Liver (tissue), 9 donors: ENCODE data around the gene COL24A1. TPM values are rescaled to one million over a fixed set of nuclear protein-coding genes. Genes with fewer than 3 reads are reported as not detected.

Experiments
- DNase-seq: peaks from one replicate; pipeline ENCODE4 v3.0.0-alpha.2; 2017; ENCODE audit warnings: low spot score
- H3K27ac ChIP-seq, 2 donors: one replicate each; pipeline ENCODE4 v1.7.0; 2013; ENCODE audit warnings: inconsistent platforms in 2 of 2, low read length in 2 of 2, control low read depth in 1 of 2, low read depth in 1 of 2, mild to moderate bottlenecking in 1 of 2
- H3K27me3 ChIP-seq, 4 donors: one replicate each; pipeline versions ENCODE4 v1.6.1 to v1.7.0; 2013; ENCODE audit warnings: low read length in 3 of 4, inconsistent platforms in 1 of 4, mild to moderate bottlenecking in 1 of 4, moderate library complexity in 1 of 4; ENCODE audit not compliant: control insufficient read depth in 4 of 4, insufficient read depth in 4 of 4
- H3K36me3 ChIP-seq, 4 donors: one replicate each; pipeline versions ENCODE4 v1.6.1 to v1.7.0; 2013; ENCODE audit warnings: low read length in 3 of 4, mild to moderate bottlenecking in 3 of 4, low read depth in 1 of 4, moderate library complexity in 1 of 4; ENCODE audit not compliant: control insufficient read depth in 4 of 4, insufficient read depth in 3 of 4
- H3K4me1 ChIP-seq, 4 donors: one replicate each; pipeline versions ENCODE4 v1.6.1 to v1.7.0; 2013; ENCODE audit warnings: low read length in 3 of 4, mild to moderate bottlenecking in 3 of 4, moderate library complexity in 1 of 4; ENCODE audit not compliant: control insufficient read depth in 4 of 4, insufficient read depth in 4 of 4
- H3K4me3 ChIP-seq, 3 donors: one replicate each; pipeline versions ENCODE4 v1.6.1 to v1.7.0; 2013; ENCODE audit warnings: low read length in 3 of 3, control low read depth in 1 of 3, low read depth in 1 of 3, mild to moderate bottlenecking in 1 of 3
- H3K9ac ChIP-seq, 2 donors: one replicate each; pipeline ENCODE4 v1.7.0; 2013; ENCODE audit warnings: low read length in 2 of 2, mild to moderate bottlenecking in 2 of 2, moderate library complexity in 2 of 2, control low read depth in 1 of 2, low read depth in 1 of 2
- H3K9me3 ChIP-seq, 4 donors: one replicate each; pipeline versions ENCODE4 v1.6.1 to v1.7.0; 2013; ENCODE audit warnings: low read length in 3 of 4; ENCODE audit not compliant: control insufficient read depth in 4 of 4
- ATF3 ChIP-seq: IDR thresholded peaks from 2 replicates; pipeline ENCODE4 v1.6.1; 2016; ENCODE audit warnings: antibody characterized with exemption
- EGR1 ChIP-seq, 2 donors: IDR thresholded peaks; 2 replicates each; pipeline ENCODE4 v1.6.1; 2016 to 2018; ENCODE audit warnings: antibody characterized with exemption in 2 of 2, low read depth in 2 of 2
- FOXA1 ChIP-seq: IDR thresholded peaks from 2 replicates; pipeline ENCODE4 v1.6.1; 2016; ENCODE audit warnings: antibody characterized with exemption
- FOXA2 ChIP-seq: IDR thresholded peaks from 2 replicates; pipeline ENCODE4 v1.6.1; 2016; ENCODE audit warnings: antibody characterized with exemption
- HNF4A ChIP-seq, 2 donors: conservative IDR thresholded peaks; 2 replicates each; pipeline ENCODE4 v1.6.1; 2016; ENCODE audit warnings: antibody characterized with exemption in 2 of 2, mild to moderate bottlenecking in 2 of 2
- HNF4G ChIP-seq: IDR thresholded peaks from 2 replicates; pipeline ENCODE4 v1.6.1; 2016; ENCODE audit warnings: antibody characterized with exemption
- JUND ChIP-seq, 2 donors: IDR thresholded peaks; 2 replicates each; pipeline ENCODE4 v1.6.1; 2016; ENCODE audit warnings: antibody characterized with exemption in 2 of 2
- NR2F2 ChIP-seq: IDR thresholded peaks from 2 replicates; pipeline ENCODE4 v1.6.1; 2016; ENCODE audit warnings: antibody characterized with exemption
- RAD21 ChIP-seq, 2 donors: IDR thresholded peaks; 2 replicates each; pipeline ENCODE4 v1.6.1; 2016; ENCODE audit warnings: antibody characterized with exemption in 2 of 2, mild to moderate bottlenecking in 2 of 2
- REST ChIP-seq: IDR thresholded peaks from 2 replicates; pipeline ENCODE4 v1.6.1; 2016; ENCODE audit warnings: antibody characterized with exemption, mild to moderate bottlenecking
- RXRA ChIP-seq, 2 donors: IDR thresholded peaks; 2 replicates each; pipeline ENCODE4 v1.6.1; 2017 to 2018; ENCODE audit warnings: antibody characterized with exemption in 2 of 2, mild to moderate bottlenecking in 1 of 2
- SP1 ChIP-seq: IDR thresholded peaks from 2 replicates; pipeline ENCODE4 v1.6.1; 2018; ENCODE audit warnings: antibody characterized with exemption, mild to moderate bottlenecking
- TAF1 ChIP-seq: conservative IDR thresholded peaks from 2 replicates; pipeline ENCODE4 v1.6.1; 2016; ENCODE audit warnings: antibody characterized with exemption, mild to moderate bottlenecking
- YY1 ChIP-seq: IDR thresholded peaks from 2 replicates; pipeline ENCODE4 v1.6.1; 2016; ENCODE audit warnings: antibody characterized with exemption, mild to moderate bottlenecking
- WGBS: extraction: QIAGEN DNeasy Blood & Tissue Kit; methylation state at CpG from one replicate; pipeline ENCODE4 v1.1.7; 2013; 5-methylcytosine and 5-hydroxymethylcytosine counted together
- polyA plus RNA-seq, 2 donors: library from polyadenylated mRNA; stranded (reverse) in 1 of 2; unstranded in 1 of 2; fragments of 200-250 nt in 1 of 2; fragments of >200 nt in 1 of 2; fragmentation: Nextera tagmentation in 1 of 2; extraction: Ambion mirVana in 1 of 2; gene quantifications; one replicate each; pipeline versions ENCODE4 v1.2.1 to v1.2.3, GENCODE V29; 2013 to 2015
- total RNA-seq, 2 donors: library from RNA; depleted of rRNA; stranded (reverse); fragments of >200 nt; gene quantifications; one replicate each; pipeline ENCODE4 v1.2.3, GENCODE V29; 2014
- TF ChIP-seq, protein P1 (sequence below): IDR thresholded peaks from 2 replicates; pipeline ENCODE4 v1.6.1; 2016; ENCODE audit warnings: antibody characterized with exemption
- TF ChIP-seq, protein P2 (sequence below): fragments of 150-350 bp; IDR thresholded peaks from 2 replicates; pipeline ENCODE4 v1.5.1; 2017; ENCODE audit warnings: improper control_type of control experiment, low read depth, low read length; ENCODE audit not compliant: missing input control
- TF ChIP-seq, protein P3 (sequence below): IDR thresholded peaks from 2 replicates; pipeline ENCODE4 v1.6.1; 2016; ENCODE audit warnings: antibody characterized with exemption
- donor health status: healthy.
- donor health status: healthy.
- donor health status: healthy.
- donor health status: healthy.
- donor health status: healthy.

The COL24A1 gene
- total and polyA plus RNA-seq, 4 donors: under 0.01 to 0.28 (median 0.01) TPM; not detected in 1

- H3K4me1 ChIP-seq: no peaks in the 10 kb centered on the region
- H3K36me3 ChIP-seq: no peaks in the 10 kb centered on the region
- no peak overlapping the region for H3K27ac ChIP-seq
- no peak overlapping the region for H3K9ac ChIP-seq
- H3K4me3 ChIP-seq: no peak overlapping the region
- DNase-seq: no peak
- 71% methylated on average over 4 of the region's 4 CpGs for WGBS
- H3K27me3 ChIP-seq: no peaks in the 10 kb centered on the region
- TF ChIP-seq, protein P1, sequence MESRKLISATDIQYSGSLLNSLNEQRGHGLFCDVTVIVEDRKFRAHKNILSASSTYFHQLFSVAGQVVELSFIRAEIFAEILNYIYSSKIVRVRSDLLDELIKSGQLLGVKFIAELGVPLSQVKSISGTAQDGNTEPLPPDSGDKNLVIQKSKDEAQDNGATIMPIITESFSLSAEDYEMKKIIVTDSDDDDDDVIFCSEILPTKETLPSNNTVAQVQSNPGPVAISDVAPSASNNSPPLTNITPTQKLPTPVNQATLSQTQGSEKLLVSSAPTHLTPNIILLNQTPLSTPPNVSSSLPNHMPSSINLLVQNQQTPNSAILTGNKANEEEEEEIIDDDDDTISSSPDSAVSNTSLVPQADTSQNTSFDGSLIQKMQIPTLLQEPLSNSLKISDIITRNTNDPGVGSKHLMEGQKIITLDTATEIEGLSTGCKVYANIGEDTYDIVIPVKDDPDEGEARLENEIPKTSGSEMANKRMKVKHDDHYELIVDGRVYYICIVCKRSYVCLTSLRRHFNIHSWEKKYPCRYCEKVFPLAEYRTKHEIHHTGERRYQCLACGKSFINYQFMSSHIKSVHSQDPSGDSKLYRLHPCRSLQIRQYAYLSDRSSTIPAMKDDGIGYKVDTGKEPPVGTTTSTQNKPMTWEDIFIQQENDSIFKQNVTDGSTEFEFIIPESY: no peak
- TF ChIP-seq RAD21 (IDR thresholded peaks at IDR 0.05) (no peak), SP1 (no peak), TAF1 (no peak), ATF3 (no peak), FOXA1 (no peak), RXRA (IDR thresholded peaks at IDR 0.05) (no peak), REST (no peak), EGR1 (IDR thresholded peaks at IDR 0.05; ENCODE audit: low read depth in 2 of 2) (no peak), YY1 (no peak), NR2F2 (no peak), HNF4G (no peak), HNF4A (conservative IDR thresholded peaks at IDR 0.05) (no peak), JUND (IDR thresholded peaks at IDR 0.05) (no peak), FOXA2 (no peak)
- TF ChIP-seq, protein P2, sequence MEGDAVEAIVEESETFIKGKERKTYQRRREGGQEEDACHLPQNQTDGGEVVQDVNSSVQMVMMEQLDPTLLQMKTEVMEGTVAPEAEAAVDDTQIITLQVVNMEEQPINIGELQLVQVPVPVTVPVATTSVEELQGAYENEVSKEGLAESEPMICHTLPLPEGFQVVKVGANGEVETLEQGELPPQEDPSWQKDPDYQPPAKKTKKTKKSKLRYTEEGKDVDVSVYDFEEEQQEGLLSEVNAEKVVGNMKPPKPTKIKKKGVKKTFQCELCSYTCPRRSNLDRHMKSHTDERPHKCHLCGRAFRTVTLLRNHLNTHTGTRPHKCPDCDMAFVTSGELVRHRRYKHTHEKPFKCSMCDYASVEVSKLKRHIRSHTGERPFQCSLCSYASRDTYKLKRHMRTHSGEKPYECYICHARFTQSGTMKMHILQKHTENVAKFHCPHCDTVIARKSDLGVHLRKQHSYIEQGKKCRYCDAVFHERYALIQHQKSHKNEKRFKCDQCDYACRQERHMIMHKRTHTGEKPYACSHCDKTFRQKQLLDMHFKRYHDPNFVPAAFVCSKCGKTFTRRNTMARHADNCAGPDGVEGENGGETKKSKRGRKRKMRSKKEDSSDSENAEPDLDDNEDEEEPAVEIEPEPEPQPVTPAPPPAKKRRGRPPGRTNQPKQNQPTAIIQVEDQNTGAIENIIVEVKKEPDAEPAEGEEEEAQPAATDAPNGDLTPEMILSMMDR: no peak
- H3K9me3 ChIP-seq: no peaks in the 10 kb centered on the region
These were observed 333.9 kb downstream of the COL24A1 start for GRCh38 chr1:85822696-85823095.

GRCh38 chr1:85818371-85818770 lies 338.2 kb downstream of the COL24A1 start:
- H3K9me3 ChIP-seq: no peaks in the 10 kb centered on the region
- H3K36me3 ChIP-seq: no peaks in the 10 kb centered on the region
- H3K4me3 ChIP-seq: no peak overlapping the region
- no peak for DNase-seq
- 59% methylated on average over 2 of the region's 2 CpGs for WGBS
- no peak overlapping the region for H3K9ac ChIP-seq
- no peak overlapping the region for H3K27ac ChIP-seq
- H3K27me3 ChIP-seq: no peaks in the 10 kb centered on the region
- H3K4me1 ChIP-seq: peaks cover 0 to 2% (median 0%) of the 10 kb centered on the region in 4 donors
- TF ChIP-seq REST: no peak
- TF ChIP-seq, protein P1: no peak
- TF ChIP-seq, protein P3, sequence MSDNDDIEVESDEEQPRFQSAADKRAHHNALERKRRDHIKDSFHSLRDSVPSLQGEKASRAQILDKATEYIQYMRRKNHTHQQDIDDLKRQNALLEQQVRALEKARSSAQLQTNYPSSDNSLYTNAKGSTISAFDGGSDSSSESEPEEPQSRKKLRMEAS: no peak
- no peak for TF ChIP-seq HNF4A (conservative IDR thresholded peaks at IDR 0.05)
- TF ChIP-seq SP1: no peak
- no peak for TF ChIP-seq JUND (IDR thresholded peaks at IDR 0.05)
- TF ChIP-seq YY1: no peak
- no peak for TF ChIP-seq RXRA (IDR thresholded peaks at IDR 0.05)
- no peak for TF ChIP-seq HNF4G
- no peak for TF ChIP-seq FOXA2
